SK-N-MC (cell line): ENCODE data around the gene C1QTNF9.

Experiments
- EZH2 ChIP-seq: fragments of 200-600 bp; sonication (generic); IDR thresholded peaks from one replicate; pipeline ENCODE4 v1.6.1; 2017; ENCODE audit warnings: antibody characterized with exemption
- FOXP2 ChIP-seq: optimal IDR thresholded peaks from 2 replicates; pipeline ENCODE3; 2011; ENCODE audit warnings: mild to moderate bottlenecking, moderate library complexity; ENCODE audit not compliant: insufficient read depth; ENCODE audit errors: extremely low read length, control extremely low read depth
- POLR2AphosphoS5 ChIP-seq: IDR thresholded peaks from 2 replicates; pipeline ENCODE4 v1.6.1; 2012; ENCODE audit warnings: mild to moderate bottlenecking, low read depth, low read length, borderline replicate concordance

DNA sequence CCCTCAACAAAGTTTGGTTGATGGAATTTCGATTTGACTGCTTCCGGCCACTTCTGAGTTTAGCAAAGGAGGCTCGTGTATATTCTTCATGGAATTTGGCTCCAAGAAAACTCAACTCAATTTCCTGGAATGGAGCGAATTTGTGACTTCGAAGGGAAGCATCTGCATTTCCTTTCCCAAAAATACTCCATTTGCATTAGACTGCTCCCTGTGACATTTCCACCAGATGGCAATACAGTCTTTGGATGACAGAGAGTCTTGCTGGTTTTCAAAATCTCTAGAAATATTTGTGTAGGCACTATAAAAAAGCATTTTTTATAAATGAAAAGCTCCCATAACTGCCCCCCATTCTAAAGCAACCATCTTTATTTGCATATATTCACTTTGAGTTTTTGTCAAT, 4.1 kb downstream of the C1QTNF9 start:
- TF ChIP-seq POLR2AphosphoS5: no peak
- no peak for TF ChIP-seq EZH2
- TF ChIP-seq FOXP2: no peak
